ENCODE results near the gene ZC3H8.

DNA sequence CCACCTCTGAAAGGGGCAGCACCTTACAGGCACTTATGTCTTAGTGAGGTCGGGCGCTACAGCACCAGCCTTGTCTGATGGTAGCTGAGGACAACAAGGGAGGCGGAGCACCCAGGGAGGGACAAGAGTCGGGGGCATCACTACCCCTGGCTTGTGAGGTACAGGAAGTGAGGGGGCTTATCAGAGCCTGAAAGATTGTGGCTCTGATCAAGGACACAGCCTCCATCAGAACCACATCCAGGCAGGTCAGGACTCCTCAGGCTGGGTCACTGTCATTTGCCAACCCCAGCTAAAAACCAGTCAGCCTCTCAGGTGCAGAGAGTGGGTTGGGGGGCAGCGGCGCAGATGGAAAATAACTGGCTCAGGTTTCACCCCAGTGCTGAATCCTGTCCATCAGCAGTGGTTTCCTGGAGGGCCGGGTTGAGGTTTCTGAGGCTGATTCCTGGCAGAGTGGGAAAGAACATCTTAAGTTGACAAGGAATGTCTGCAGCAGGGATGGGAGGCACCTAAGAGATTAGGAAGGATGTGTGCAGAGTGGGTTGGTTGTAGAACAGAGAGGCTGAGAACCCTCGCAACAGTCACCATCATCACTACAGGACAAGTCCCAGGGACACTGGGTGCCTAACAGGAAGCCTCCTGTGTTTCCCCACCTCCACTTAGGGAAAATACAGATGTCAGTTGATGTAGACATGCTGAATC is 71.4 kb downstream of the ZC3H8 start:
- no peak for TF ChIP-seq EP300 (IDR thresholded peaks at IDR 0.05)
- TF ChIP-seq CTCF (IDR thresholded peaks at IDR 0.05), result no peak

Data from stomach (tissue), 4 donors.